K562 (cell line): Measurements from ENCODE around the gene CXXC1. TPM values are rescaled to one million over a fixed set of nuclear protein-coding genes. Genes with fewer than 3 reads are reported as not detected.

ENCODE experiments used
- CTCFL ChIP-seq: IDR thresholded peaks from 2 replicates; pipeline ENCODE4 v1.6.1; 2011; ENCODE audit warnings: borderline replicate concordance, low read depth, mild to moderate bottlenecking, moderate library complexity, low read length; ENCODE audit not compliant: insufficient read depth, poor library complexity, severe bottlenecking
- DDX20 ChIP-seq: fragments of 450-650 bp; IDR thresholded peaks from 2 replicates; pipeline ENCODE4 v1.6.1; 2016; ENCODE audit warnings: missing genetic modification characterization, low read depth, mild to moderate bottlenecking, missing compliant biosample characterization, moderate library complexity
- ETV5 ChIP-seq: sonication (generic); formaldehyde crosslinking; IDR thresholded peaks from 2 replicates; pipeline ENCODE4 v1.4.0; 2020; ENCODE audit warnings: low read depth, mild to moderate bottlenecking, missing genetic modification reagents
- EZH2 ChIP-seq: IDR thresholded peaks from 2 replicates; pipeline ENCODE4 v1.6.1; 2012; ENCODE audit warnings: low read depth, mild to moderate bottlenecking, inconsistent platforms, low read length, borderline replicate concordance
- FOXP4 ChIP-seq: sonication (generic); formaldehyde crosslinking; IDR thresholded peaks from 2 replicates; pipeline ENCODE4 v1.8.0; 2022; ENCODE audit warnings: mild to moderate bottlenecking, missing genetic modification reagents, borderline replicate concordance
- JUNB ChIP-seq: fragments of 450-650 bp; formaldehyde crosslinking; conservative IDR thresholded peaks from 2 replicates; pipeline ENCODE4 v1.4.0; 2020; ENCODE audit warnings: mild to moderate bottlenecking
- OTX1 ChIP-seq: fragments of 450-650 bp; formaldehyde crosslinking; IDR thresholded peaks from 2 replicates; pipeline ENCODE4 v1.4.0; 2022; ENCODE audit warnings: mild to moderate bottlenecking
- YBX1 ChIP-seq: fragments of 450-650 bp; IDR thresholded peaks from 2 replicates; pipeline ENCODE4 v1.7.1; 2016; ENCODE audit warnings: mild to moderate bottlenecking
- ZBTB8A ChIP-seq: fragments of 450-650 bp; IDR thresholded peaks from 2 replicates; pipeline ENCODE4 v1.6.1; 2018; ENCODE audit warnings: mild to moderate bottlenecking, moderate library complexity; ENCODE audit not compliant: partially characterized antibody
- ZNF184 ChIP-seq: sonication (generic); formaldehyde crosslinking; IDR thresholded peaks from 2 replicates; pipeline ENCODE4 v1.5.0; 2020; ENCODE audit warnings: missing genetic modification reagents
- polyA plus RNA-seq, 8 experiments: library from polyadenylated mRNA; depleted of rRNA in 4 of 8; stranded (reverse) in 5 of 8; unstranded in 3 of 8; fragments of >200 nt; fragmentation: Nextera tagmentation in 2 of 8; fragmentation: Illumina TruSeq in 1 of 8; extraction: Ambion mirVana in 2 of 8; extraction: Trizol in 1 of 8; gene quantifications; 2 replicates each; pipeline versions ENCODE4 v1.2.1 to v1.2.3, GENCODE V29; 2011 to 2014; ENCODE audit warnings: inconsistent platforms in 1 of 8, missing spikeins in 1 of 8
- total RNA-seq, 7 experiments: library from RNA; depleted of rRNA in 6 of 7; stranded (reverse); fragments of >200 nt in 6 of 7; fragmentation: Illumina TruSeq in 2 of 7; extraction: Trizol in 2 of 7; gene quantifications; 2 replicates each; pipeline versions ENCODE4 v1.2.1 to v1.2.3, GENCODE V29; 2011 to 2021; ENCODE audit warnings: low replicate concordance in 1 of 7
- TF ChIP-seq, protein P1 (sequence below): fragments of 450-650 bp; IDR thresholded peaks from one replicate; pipeline ENCODE4 v1.6.1; 2018; ENCODE audit warnings: mild to moderate bottlenecking, moderate library complexity; ENCODE audit not compliant: partially characterized antibody
- TF ChIP-seq, protein P2 (sequence below): fragments of 250-450 bp; sonication (Bioruptor Pico); IDR thresholded peaks from 2 replicates; pipeline ENCODE4 v1.5.0; 2021; ENCODE audit warnings: mild to moderate bottlenecking, borderline replicate concordance
- TF ChIP-seq, protein P3 (sequence below), 2 experiments: IDR thresholded peaks; 2 replicates each; pipeline ENCODE4 v1.6.1; 2011; ENCODE audit warnings: borderline replicate concordance in 1 of 2, control low read depth in 1 of 2, low read depth in 1 of 2, low read length in 1 of 2, mild to moderate bottlenecking in 1 of 2, mixed read lengths in 1 of 2, moderate library complexity in 1 of 2; ENCODE audit not compliant: insufficient read depth in 1 of 2, insufficient read length in 1 of 2, poor library complexity in 1 of 2, severe bottlenecking in 1 of 2; ENCODE audit errors: extremely low read depth in 1 of 2
- TF ChIP-seq, protein P4 (sequence below): sonication (generic); formaldehyde crosslinking; IDR thresholded peaks from 2 replicates; pipeline ENCODE4 v1.8.1; 2023; ENCODE audit warnings: mild to moderate bottlenecking, missing genetic modification reagents, moderate library complexity

Gene CXXC1
- total and polyA plus RNA-seq, 9 of the 15 experiments (the other 6 are each of a cell fraction or from before 2014, with no cell fraction given) = 3.4 to 81.0 (median 34.1) TPM

DNA sequence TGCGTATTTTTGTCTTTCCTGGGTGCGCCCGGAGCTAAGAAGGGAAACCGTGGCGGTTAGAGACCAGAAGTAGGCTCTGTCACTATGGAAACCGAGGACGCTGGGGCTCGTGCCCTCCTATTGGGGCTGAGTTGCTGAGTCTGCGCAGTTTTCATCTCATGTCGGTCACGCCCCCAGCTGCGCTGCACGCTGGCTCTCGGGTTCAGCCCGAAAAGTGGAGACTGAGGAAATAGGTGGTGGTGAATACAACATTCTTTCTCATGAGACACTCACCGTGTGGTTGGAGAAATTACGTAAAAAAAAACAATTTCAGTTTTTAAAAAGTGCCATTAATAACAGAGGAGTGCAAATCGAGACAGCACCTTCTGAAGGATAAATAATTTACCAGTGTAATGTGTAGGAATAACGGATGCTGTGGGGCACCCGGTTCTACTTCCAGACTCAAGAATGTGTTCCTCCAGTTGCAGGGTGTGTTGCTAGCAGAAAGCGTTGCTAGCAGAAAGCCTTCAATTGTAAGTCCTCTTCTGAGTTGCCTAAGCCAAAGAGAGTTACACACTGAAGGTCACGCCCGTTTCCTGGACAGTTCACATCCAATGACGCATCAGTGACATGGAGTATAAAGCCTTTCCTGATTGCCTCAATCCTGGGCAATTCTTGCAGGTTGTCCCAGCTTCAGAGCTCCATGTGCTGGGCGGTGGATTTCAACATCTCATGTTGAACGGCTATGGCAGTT is 20.4 kb upstream of the CXXC1 start (continued):
- TF ChIP-seq YBX1 (no peak), DDX20 (tag) (no peak), ZBTB8A (no peak), EZH2 (no peak), JUNB (CRISPR knock-in tag) (no peak), CTCFL (no peak), ETV5 (CRISPR knock-in tag) (no peak), OTX1 (CRISPR knock-in tag) (no peak), ZNF184 (CRISPR knock-in tag) (no peak), FOXP4 (CRISPR knock-in tag) (no peak)
- TF ChIP-seq, protein P1, sequence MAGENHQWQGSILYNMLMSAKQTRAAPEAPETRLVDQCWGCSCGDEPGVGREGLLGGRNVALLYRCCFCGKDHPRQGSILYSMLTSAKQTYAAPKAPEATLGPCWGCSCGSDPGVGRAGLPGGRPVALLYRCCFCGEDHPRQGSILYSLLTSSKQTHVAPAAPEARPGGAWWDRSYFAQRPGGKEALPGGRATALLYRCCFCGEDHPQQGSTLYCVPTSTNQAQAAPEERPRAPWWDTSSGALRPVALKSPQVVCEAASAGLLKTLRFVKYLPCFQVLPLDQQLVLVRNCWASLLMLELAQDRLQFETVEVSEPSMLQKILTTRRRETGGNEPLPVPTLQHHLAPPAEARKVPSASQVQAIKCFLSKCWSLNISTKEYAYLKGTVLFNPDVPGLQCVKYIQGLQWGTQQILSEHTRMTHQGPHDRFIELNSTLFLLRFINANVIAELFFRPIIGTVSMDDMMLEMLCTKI = no peak
- TF ChIP-seq, protein P2, sequence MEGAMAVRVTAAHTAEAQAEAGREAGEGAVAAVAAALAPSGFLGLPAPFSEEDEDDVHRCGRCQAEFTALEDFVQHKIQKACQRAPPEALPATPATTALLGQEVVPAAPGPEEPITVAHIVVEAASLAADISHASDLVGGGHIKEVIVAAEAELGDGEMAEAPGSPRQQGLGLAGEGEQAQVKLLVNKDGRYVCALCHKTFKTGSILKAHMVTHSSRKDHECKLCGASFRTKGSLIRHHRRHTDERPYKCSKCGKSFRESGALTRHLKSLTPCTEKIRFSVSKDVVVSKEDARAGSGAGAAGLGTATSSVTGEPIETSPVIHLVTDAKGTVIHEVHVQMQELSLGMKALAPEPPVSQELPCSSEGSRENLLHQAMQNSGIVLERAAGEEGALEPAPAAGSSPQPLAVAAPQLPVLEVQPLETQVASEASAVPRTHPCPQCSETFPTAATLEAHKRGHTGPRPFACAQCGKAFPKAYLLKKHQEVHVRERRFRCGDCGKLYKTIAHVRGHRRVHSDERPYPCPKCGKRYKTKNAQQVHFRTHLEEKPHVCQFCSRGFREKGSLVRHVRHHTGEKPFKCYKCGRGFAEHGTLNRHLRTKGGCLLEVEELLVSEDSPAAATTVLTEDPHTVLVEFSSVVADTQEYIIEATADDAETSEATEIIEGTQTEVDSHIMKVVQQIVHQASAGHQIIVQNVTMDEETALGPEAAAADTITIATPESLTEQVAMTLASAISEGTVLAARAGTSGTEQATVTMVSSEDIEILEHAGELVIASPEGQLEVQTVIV (CRISPR knock-in tag) = no peak
- TF ChIP-seq, protein P3, sequence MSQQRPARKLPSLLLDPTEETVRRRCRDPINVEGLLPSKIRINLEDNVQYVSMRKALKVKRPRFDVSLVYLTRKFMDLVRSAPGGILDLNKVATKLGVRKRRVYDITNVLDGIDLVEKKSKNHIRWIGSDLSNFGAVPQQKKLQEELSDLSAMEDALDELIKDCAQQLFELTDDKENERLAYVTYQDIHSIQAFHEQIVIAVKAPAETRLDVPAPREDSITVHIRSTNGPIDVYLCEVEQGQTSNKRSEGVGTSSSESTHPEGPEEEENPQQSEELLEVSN (IDR thresholded peaks at IDR 0.05; ENCODE audit: borderline replicate concordance in 1 of 2, extremely low read depth in 1 of 2, insufficient read depth in 1 of 2, insufficient read length in 1 of 2, low read depth in 1 of 2, low read length in 1 of 2, poor library complexity in 1 of 2, severe bottlenecking in 1 of 2) = no peak
- TF ChIP-seq, protein P4, sequence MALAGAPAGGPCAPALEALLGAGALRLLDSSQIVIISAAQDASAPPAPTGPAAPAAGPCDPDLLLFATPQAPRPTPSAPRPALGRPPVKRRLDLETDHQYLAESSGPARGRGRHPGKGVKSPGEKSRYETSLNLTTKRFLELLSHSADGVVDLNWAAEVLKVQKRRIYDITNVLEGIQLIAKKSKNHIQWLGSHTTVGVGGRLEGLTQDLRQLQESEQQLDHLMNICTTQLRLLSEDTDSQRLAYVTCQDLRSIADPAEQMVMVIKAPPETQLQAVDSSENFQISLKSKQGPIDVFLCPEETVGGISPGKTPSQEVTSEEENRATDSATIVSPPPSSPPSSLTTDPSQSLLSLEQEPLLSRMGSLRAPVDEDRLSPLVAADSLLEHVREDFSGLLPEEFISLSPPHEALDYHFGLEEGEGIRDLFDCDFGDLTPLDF (CRISPR knock-in tag) = no peak
